ENCODE data around the gene RNF224.
A peak's percentile ranks its signal among the peaks of the same experiment; 100 is the strongest.
"Not testable (repeated sequence)": the region's sequence is repeated elsewhere in the genome, so short reads cannot be mapped to it uniquely, and the experiment has no call there.

Gene RNF224

GRCh38 chr9:137242269-137243203 lies 15.2 kb downstream of the RNF224 start:
- no peak for TF ChIP-seq CTCF (IDR thresholded peaks at IDR 0.05; ENCODE audit: low read depth, low read length, missing control alignments)
- H3K4me3 ChIP-seq (replicated peaks; ENCODE audit: low read depth, low read length) = peak overlapping the region; percentile 95
- DNase-seq (ENCODE audit: extremely low read depth, low read depth) = no peak

GRCh38 chr9:137243266-137243625 lies 15.9 kb downstream of the RNF224 start:
- H3K4me3 ChIP-seq (replicated peaks; ENCODE audit: low read depth, low read length) = peak overlapping the region; percentile 95

GRCh38 chr9:137243626-137244485 lies 16.6 kb downstream of the RNF224 start:
- no peak for TF ChIP-seq CTCF (IDR thresholded peaks at IDR 0.05; ENCODE audit: low read depth, low read length, missing control alignments)
- H3K4me3 ChIP-seq (replicated peaks; ENCODE audit: low read depth, low read length) = 0 out of 2 replicates have a peak overlapping the region, but pooled peaks have one; percentile 3
- DNase-seq (ENCODE audit: extremely low read depth, low read depth) = no peak

More at GRCh38 chr9:137243266-137243625, 15.9 kb downstream of the RNF224 start:
- not testable (repeated sequence) for DNase-seq (ENCODE audit: extremely low read depth, low read depth)

- DNase-seq (ENCODE audit: extremely low read depth, low read depth) = no peak
- no peak overlapping the region for H3K4me3 ChIP-seq (replicated peaks; ENCODE audit: low read depth, low read length)
- TF ChIP-seq CTCF (IDR thresholded peaks at IDR 0.05; ENCODE audit: low read depth, low read length, missing control alignments) = no peak
Measured at GRCh38 chr9:137244486-137245449, 17.5 kb downstream of the RNF224 start.

- TF ChIP-seq CTCF (IDR thresholded peaks at IDR 0.05; ENCODE audit: low read depth, low read length, missing control alignments) = no peak
- no peak for DNase-seq (ENCODE audit: extremely low read depth, low read depth)
- H3K4me3 ChIP-seq (replicated peaks; ENCODE audit: low read depth, low read length) = no peak overlapping the region
Measured at GRCh38 chr9:137245450-137246421, 18.4 kb downstream of the RNF224 start.

Data from HFF-Myc (cell line).